Uterus (tissue), 2 donors: ENCODE results near the gene SLC31A2.

Experiments used
- POLR2A ChIP-seq, 2 donors: fragments of 450-650 bp; IDR thresholded peaks; one replicate each; pipeline ENCODE4 v1.6.1; 2016; ENCODE audit warnings: antibody characterized with exemption in 2 of 2, mild to moderate bottlenecking in 1 of 2, moderate library complexity in 1 of 2
- TF ChIP-seq, protein P1 (sequence below), 4 experiments: fragments of 200-600 bp in 2 of 4; fragments of 450-650 bp in 2 of 4; sonication (generic) in 2 of 4; IDR thresholded peaks; one replicate each; pipeline ENCODE4 v1.5.1; 2016 to 2019; ENCODE audit warnings: antibody characterized with exemption in 4 of 4, mild to moderate bottlenecking in 2 of 4, moderate library complexity in 1 of 4

DNA sequence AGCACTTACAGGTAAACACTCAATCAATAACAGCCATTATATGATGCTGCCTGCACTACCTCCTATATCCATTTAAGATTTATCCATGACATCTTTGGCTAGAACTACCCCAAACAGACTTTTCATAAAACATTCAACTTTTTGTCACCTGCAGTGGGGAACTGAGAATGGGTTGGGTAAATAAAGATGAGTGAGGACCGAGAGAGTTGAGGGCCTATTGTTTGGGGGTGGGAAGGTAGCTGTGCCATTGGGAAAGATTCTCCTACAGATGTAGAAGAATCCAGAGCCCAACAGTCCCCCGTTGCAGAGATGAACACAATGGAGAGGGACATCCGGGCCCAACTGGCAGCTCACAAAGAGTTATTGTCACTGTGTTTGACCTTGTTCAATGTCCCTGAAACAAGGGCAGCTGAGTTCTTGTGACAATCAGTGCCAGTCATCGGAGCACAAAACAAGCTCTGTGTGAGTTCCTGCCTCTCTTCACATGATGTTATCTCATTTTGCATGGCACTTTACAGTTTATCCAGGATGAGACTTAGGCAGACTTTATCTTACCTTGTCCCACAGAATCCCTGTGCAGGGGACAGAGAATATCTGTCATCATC is 11.5 kb upstream of the SLC31A2 start:
- TF ChIP-seq POLR2A (IDR thresholded peaks at IDR 0.05) = no peak
- TF ChIP-seq, protein P1, sequence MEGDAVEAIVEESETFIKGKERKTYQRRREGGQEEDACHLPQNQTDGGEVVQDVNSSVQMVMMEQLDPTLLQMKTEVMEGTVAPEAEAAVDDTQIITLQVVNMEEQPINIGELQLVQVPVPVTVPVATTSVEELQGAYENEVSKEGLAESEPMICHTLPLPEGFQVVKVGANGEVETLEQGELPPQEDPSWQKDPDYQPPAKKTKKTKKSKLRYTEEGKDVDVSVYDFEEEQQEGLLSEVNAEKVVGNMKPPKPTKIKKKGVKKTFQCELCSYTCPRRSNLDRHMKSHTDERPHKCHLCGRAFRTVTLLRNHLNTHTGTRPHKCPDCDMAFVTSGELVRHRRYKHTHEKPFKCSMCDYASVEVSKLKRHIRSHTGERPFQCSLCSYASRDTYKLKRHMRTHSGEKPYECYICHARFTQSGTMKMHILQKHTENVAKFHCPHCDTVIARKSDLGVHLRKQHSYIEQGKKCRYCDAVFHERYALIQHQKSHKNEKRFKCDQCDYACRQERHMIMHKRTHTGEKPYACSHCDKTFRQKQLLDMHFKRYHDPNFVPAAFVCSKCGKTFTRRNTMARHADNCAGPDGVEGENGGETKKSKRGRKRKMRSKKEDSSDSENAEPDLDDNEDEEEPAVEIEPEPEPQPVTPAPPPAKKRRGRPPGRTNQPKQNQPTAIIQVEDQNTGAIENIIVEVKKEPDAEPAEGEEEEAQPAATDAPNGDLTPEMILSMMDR (IDR thresholded peaks at IDR 0.05) = no peak
